GM21515 (cell line): ENCODE data around the gene ZPLD1.

Experiments
- ATAC-seq: cut with Tn5 transposase; IDR thresholded peaks from one replicate; pipeline ENCODE4 v1.9.1; 2021; ENCODE audit not compliant: unreplicated experiment

The ZPLD1 gene

GRCh38 chr3:102434715-102435114, at the start of gene ZPLD1:
Gene ZPLD1 (plus strand): TSS chr3:102435015. CDS start chr3:102438488, 3,473 bp downstream.
- no peak for ATAC-seq

DNA sequence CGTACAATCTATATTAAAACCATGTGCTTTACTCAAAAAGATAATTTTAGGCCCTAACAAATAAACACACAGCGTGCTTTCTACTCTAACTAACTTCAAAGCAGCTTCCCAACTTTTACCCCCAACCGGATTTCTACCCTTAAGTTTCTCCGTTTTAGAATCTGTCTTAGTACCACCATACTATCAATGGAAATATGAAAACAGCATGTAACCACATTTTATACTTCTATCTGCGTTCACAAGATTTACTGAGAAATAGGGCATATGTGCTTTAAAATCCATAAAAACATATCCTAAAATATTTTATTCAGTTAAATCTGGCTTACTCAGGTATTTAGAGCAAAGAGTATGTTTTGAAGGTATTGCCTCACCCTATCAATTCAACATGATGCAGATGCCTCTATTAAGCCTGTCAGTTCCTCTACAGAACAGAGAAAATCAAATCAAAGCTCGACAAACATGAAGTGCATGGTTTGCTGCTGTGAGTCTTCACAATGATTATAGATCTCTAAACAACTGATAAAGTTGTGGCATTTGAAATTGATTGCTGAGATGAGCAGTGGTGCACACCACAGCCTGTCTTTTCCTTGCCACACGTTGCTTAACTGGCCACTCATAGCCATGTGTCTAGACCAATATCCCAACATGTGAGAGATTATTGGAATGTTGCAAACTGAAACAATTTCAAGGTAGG, 44.5 kb upstream of the ZPLD1 start:
- ATAC-seq = no peak

GRCh38 chr3:102390916-102391315, 43.9 kb upstream of the ZPLD1 start:
- no peak for ATAC-seq

- no peak for ATAC-seq
Measured at GRCh38 chr3:102391491-102391890, 43.3 kb upstream of the ZPLD1 start.

DNA sequence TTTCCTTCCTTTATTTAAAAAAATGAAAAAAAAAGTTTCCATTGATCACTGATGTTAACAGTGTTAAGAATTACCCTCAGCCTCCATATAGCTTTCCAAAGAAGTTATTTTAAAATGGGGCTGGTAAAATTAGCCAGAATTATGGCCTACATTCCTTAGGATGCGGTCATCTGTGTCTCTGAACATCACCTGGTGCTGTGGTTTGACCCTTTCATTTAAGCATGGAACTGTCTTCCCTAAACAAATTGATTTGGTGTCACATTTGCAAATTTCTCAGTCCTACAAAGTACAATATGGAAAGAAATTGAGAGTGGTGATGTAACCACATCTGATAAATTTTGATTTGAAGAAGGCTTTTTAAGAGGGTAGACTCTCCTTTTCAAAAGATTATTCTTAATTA, 40.3 kb upstream of the ZPLD1 start:
- no peak for ATAC-seq

DNA sequence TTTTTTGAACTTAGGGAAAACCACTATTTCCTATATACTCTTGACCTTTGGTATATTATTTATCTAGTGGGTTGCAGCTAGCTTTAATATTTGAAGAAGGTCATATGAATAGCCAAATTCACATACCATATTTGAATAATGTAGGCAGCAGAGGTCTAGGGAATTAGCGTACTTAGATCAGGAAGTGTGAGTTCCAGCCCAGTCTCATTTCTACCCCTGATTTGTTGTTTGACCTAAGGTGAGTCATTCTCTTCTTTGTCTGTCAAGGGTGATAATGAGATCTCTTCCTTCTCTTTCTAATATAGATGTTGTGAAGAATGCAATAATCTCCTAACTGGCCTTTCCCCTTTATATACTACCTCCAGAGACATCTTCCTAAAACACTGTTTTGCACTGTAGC, 36.6 kb upstream of the ZPLD1 start:
- no peak for ATAC-seq

GRCh38 chr3:102398666-102399065, 36.1 kb upstream of the ZPLD1 start:
- no peak for ATAC-seq

GRCh38 chr3:102400142-102400541, 34.7 kb upstream of the ZPLD1 start:
- ATAC-seq = no peak

GRCh38 chr3:102400766-102401165, 34.0 kb upstream of the ZPLD1 start:
- no peak for ATAC-seq

GRCh38 chr3:102410616-102411015, 24.2 kb upstream of the ZPLD1 start:
- ATAC-seq = no peak

- ATAC-seq = no peak
Measured at GRCh38 chr3:102415553-102415952, 19.3 kb upstream of the ZPLD1 start.

GRCh38 chr3:102419786-102420185, 15.0 kb upstream of the ZPLD1 start:
- ATAC-seq = no peak

DNA sequence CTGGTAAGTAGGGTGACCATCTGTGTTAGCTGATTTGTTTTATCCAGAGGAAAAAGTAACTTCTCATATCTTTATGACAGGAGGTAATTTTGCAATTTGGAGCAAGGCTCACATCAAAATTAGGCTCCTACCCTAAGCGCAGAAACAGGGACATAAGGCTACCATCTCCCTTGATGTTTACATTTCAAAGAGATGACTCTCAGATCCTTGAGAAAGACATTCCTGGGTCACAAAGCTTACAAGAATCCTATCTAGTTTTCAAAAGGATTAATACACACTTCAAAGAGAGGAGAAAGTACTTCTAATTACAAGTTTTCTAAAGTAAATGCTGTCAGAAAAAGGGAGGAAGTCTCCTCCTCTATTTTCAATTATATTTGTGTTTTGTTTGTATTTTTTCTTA, 7.0 kb downstream of the ZPLD1 start:
- no peak for ATAC-seq

DNA sequence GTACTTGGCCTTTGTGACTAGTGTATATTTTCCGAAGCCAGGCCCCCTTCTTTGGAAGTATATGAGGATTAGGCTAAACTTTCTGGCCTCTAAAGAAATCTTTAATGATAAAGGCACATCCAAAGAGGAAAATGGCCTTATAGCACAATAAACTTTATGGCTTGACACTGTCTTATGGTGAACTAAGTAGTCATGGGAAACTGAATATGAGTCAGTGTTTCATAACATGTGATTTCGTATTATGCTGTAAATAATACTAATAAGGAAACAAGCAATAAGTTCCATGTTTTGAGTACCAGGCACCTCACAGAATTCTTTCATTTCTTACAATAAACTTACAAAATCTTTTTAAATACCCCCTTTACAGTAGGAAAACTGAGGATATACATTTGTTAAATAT, 8.2 kb downstream of the ZPLD1 start:
- ATAC-seq = no peak

DNA sequence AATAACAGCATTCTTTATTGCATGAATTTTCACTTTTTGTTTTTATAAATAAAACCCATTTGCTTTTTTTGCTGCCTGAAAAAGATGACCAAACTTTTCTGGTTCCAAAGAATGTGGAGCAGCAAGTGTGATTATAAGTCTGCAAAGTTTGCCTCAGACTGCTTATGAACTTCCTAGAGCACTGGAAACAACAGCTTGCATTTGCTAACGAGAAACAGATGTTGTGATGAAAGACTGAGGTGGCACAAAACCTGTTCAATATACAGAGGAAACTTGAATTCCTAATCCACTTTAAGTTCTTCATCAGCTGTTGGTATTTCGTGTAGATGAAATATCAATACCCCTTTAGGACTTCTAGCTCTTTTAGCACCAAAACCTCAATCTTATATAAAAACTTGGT, 9.3 kb downstream of the ZPLD1 start:
- ATAC-seq = no peak

DNA sequence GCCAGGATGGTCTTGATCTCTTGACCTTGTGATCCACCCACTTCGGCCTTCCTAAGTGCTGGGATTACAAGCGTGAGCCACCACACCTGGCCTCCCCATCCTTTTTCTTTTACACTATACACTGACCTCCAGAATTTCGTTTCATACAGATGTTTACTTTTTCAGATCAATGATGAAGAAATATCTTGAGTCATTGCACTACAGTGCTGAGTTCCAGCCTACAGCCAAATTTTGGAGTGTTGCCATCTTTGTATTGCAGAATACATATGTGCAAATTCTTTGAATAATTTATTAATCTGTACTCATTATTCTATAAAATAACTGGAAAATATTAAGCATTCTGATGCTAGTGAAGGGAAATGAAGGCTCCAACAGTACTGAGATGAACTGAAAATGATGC, 12.5 kb downstream of the ZPLD1 start:
- ATAC-seq = no peak

DNA sequence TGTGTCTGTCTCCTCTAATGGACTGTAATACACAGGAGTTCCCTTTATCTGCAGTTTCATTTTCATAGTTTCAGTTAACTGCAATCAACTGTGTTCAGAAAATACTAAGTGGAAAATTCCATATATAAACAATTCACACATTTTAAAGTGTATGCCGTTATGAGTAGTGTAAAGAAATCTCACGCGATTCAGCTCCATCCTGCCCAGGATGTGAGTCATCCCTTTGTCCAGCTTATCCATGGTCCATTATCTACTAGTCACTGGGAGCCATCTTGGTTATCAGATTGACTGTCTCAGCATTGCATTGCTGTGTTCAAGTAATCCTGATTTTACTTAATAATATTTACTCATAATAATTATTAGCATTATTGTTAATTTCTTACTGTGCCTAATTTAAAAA, 14.5 kb downstream of the ZPLD1 start:
- ATAC-seq = no peak

DNA sequence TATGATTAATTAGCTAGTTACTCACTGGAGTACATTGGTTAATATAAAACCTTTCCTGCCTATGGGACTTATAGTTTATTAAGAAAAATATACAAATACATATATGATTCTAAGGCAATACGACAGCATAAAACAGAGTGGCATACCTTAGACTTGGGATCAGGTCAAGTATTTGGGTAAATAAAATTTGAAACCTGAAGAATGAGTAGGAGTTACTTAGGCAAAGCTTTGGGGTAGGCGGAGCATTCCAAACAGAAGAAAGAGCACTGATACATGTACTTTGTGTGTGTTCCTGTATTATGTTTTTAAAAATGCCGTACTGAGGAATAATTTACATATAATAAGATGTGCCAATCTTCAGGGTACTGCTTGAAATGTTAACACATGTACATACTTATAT, 15.1 kb downstream of the ZPLD1 start:
- no peak for ATAC-seq

DNA sequence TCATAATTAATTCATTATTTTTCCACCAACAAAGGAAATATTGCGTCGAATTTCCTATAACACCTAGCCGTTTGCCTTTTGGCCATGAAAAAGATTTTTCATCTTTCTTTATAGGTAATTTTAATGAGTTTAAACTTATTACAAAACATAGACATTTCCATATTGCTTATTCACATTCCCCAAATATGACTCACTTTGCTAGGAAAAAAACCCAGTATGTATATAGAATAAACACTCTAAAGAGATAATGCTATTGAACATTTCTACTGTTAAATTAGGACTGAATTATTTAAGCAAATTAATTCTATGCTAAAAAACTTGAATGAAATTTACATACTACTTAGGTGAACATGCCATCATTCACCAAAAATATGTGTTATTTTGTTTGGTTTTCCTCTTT, 16.2 kb downstream of the ZPLD1 start:
- no peak for ATAC-seq

- no peak for ATAC-seq
Measured at GRCh38 chr3:102451543-102451942, 16.7 kb downstream of the ZPLD1 start.

DNA sequence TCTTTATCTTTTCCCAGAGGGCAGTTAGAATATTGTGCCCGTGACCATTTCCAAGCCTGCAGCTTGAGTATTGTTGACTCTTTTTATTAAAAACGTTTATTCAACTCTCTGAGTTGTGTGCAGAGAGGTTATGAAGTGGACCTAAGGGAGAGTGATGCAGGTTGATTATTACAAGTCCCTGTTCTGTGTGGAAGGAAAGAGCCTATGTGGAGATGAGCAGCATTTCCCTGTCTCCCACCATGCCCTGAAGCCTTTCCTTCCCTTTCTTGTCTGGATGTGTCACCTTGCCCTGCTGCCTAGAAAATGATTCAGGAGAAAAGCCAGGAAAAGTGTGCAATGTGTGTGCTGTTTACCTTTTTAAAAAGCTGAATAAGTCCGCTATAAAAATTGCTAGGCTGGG, 19.4 kb downstream of the ZPLD1 start:
- no peak for ATAC-seq

DNA sequence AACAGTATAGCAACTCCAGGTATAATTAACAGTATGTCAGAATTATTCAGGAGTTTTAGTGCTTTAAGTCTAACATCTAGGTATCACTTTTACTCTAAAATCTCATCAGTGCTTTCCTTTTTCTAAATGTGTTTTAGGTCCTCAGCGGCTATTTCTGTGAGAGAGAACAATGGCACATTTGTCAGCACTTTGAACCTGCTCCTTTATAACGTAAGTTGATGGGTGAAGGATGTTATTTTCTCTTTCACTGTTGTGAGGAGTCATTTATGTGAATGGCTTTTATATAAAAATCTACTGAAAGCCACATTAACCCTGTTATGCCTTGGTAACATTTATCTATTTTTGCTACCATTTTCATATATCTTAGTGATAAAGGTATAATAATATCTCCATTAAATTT, 22.8 kb downstream of the ZPLD1 start:
- ATAC-seq = no peak

GRCh38 chr3:102460579-102460978, 25.8 kb downstream of the ZPLD1 start:
- no peak for ATAC-seq
